Measurements from ENCODE around the gene NAA80. TPM values are rescaled to one million over a fixed set of nuclear protein-coding genes. Genes with fewer than 3 reads are reported as not detected.

Gene NAA80
- total and polyA plus RNA-seq, 2 of the 13 experiments (the other 11 are each of a cell fraction or from before 2014, with no cell fraction given), result 3.4 to 8.7 TPM

- H3K4me1 ChIP-seq (ENCODE audit: insufficient read depth, low read length), result peaks cover 42% of the 10 kb centered on the region
- in situ Hi-C loops (cut with HindIII; ENCODE audit: extremely low pct_ligation_motif_present, low pct_unique_long_range_greater_than_20kb) (loop anchor here (10.0 kb wide), 1 partner anchor 84 kb away; the partner anchor contains the start of gene GNAT1), intact Hi-C loops (cut with micrococcal nuclease; ENCODE audit: unreplicated experiment) (no loop called here)
- no peaks in the 10 kb centered on the region for H3K9me3 ChIP-seq (ENCODE audit: low read length)
- no peaks in the 10 kb centered on the region for H3K27me3 ChIP-seq (ENCODE audit: control insufficient read depth in 1 of 2, insufficient read depth in 2 of 2, low read length in 2 of 2)
- WGBS (ENCODE audit: low lambda C conversion rate), result 86% methylated on average over 4 of the region's 4 CpGs
- no peak overlapping the region for H2AFZ ChIP-seq (ENCODE audit: low read length)
- H3K4me2 ChIP-seq (ENCODE audit: low read depth, low read length), result no peak overlapping the region
- H3K9ac ChIP-seq (ENCODE audit: insufficient read depth, low read depth, low read length), result no peak overlapping the region
- BruUV-seq (replicated peaks), result no TSS peak
- H3K79me2 ChIP-seq (ENCODE audit: insufficient read depth, low read length), result no peaks in the 10 kb centered on the region
- POLR2A ChIA-PET, result interaction anchor here (1.1 to 6.2 kb wide), 8 partner anchors 8 to 46 kb away, joined by 3 to 28 read pairs (median 6); partner anchors contain the start of genes HYAL3, IFRD2 and NAA80
- H3K27ac ChIP-seq (ENCODE audit: extremely low read length, insufficient read depth, low read length), result no peak overlapping the region
- CTCF ChIA-PET (ENCODE audit: low intra/inter-chr PET ratio, low total read pairs), result no interaction called here
- no peak overlapping the region for H3K4me3 ChIP-seq (replicated peaks in 1 of 3; ENCODE audit: insufficient read depth in 1 of 3, low read depth in 2 of 3, low read length in 3 of 3)
- FAIRE-seq (no peak), ATAC-seq (peak; percentile 17), DNase-seq (ENCODE audit: low spot score) (no peak)
- H4K20me1 ChIP-seq (ENCODE audit: insufficient read depth, low read length), result no peaks in the 10 kb centered on the region; the same call in 1 of the 2 replicates
- H3K36me3 ChIP-seq (replicated peaks in 1 of 2; ENCODE audit: control insufficient read depth in 1 of 2, insufficient read depth in 2 of 2, low read length in 2 of 2), result peaks cover 14 to 30% of the 10 kb centered on the region in 2 experiments
- TF ChIP-seq HNRNPLL (IDR thresholded peaks at IDR 0.05; ENCODE audit: low read depth, low read length, poor library complexity, severe bottlenecking) (no peak), ZFP36L2 (CRISPR knock-in tag; IDR thresholded peaks at IDR 0.05) (no peak), ZNF317 (CRISPR knock-in tag; IDR thresholded peaks at IDR 0.05) (no peak), RNF219 (CRISPR knock-in tag; IDR thresholded peaks at IDR 0.05) (no peak), XBP1 (CRISPR knock-in tag; IDR thresholded peaks at IDR 0.05) (no peak), GLMP (CRISPR knock-in tag; IDR thresholded peaks at IDR 0.05; ENCODE audit: borderline replicate concordance) (no peak)
- TF ChIP-seq, protein P1, sequence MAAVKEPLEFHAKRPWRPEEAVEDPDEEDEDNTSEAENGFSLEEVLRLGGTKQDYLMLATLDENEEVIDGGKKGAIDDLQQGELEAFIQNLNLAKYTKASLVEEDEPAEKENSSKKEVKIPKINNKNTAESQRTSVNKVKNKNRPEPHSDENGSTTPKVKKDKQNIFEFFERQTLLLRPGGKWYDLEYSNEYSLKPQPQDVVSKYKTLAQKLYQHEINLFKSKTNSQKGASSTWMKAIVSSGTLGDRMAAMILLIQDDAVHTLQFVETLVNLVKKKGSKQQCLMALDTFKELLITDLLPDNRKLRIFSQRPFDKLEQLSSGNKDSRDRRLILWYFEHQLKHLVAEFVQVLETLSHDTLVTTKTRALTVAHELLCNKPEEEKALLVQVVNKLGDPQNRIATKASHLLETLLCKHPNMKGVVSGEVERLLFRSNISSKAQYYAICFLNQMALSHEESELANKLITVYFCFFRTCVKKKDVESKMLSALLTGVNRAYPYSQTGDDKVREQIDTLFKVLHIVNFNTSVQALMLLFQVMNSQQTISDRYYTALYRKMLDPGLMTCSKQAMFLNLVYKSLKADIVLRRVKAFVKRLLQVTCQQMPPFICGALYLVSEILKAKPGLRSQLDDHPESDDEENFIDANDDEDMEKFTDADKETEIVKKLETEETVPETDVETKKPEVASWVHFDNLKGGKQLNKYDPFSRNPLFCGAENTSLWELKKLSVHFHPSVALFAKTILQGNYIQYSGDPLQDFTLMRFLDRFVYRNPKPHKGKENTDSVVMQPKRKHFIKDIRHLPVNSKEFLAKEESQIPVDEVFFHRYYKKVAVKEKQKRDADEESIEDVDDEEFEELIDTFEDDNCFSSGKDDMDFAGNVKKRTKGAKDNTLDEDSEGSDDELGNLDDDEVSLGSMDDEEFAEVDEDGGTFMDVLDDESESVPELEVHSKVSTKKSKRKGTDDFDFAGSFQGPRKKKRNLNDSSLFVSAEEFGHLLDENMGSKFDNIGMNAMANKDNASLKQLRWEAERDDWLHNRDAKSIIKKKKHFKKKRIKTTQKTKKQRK (IDR thresholded peaks at IDR 0.05; ENCODE audit: low read length), result no peak
- TF ChIP-seq, protein P2, sequence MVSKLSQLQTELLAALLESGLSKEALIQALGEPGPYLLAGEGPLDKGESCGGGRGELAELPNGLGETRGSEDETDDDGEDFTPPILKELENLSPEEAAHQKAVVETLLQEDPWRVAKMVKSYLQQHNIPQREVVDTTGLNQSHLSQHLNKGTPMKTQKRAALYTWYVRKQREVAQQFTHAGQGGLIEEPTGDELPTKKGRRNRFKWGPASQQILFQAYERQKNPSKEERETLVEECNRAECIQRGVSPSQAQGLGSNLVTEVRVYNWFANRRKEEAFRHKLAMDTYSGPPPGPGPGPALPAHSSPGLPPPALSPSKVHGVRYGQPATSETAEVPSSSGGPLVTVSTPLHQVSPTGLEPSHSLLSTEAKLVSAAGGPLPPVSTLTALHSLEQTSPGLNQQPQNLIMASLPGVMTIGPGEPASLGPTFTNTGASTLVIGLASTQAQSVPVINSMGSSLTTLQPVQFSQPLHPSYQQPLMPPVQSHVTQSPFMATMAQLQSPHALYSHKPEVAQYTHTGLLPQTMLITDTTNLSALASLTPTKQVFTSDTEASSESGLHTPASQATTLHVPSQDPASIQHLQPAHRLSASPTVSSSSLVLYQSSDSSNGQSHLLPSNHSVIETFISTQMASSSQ (IDR thresholded peaks at IDR 0.05; ENCODE audit: low read depth), result no peak
- TF ChIP-seq, protein P2 (CRISPR knock-in tag; IDR thresholded peaks at IDR 0.05; ENCODE audit: borderline replicate concordance), result no peak
Observed at GRCh38 chr3:50278123-50278879, 20.9 kb downstream of the NAA80 start.
